ENCODE measurements around the gene DCDC2. TPM values are rescaled to one million over a fixed set of nuclear protein-coding genes. Genes with fewer than 3 reads are reported as not detected.
"Not testable (repeated sequence)": the region's sequence is repeated elsewhere in the genome, so short reads cannot be mapped to it uniquely, and the experiment has no call there.

The DCDC2 gene
- total and polyA plus RNA-seq, 8 donors: 13.1 to 40.4 (median 21.1) TPM

- 50 to 56% methylated on average over 4 of the region's 4 CpGs for WGBS, 2 donors
- Histone ChIP-seq H3K4me1 (no peaks in the 10 kb centered on the region), H3K4me3 (no peak overlapping the region), H3K9me3 (no peaks in the 10 kb centered on the region), H3K27ac (no peak overlapping the region), H3K27me3 (no peaks in the 10 kb centered on the region), H3K36me3 (no peaks in the 10 kb centered on the region)
- ATAC-seq (no peak), FAIRE-seq (no peak), DNase-seq (no peak)
- TF ChIP-seq, protein P1, sequence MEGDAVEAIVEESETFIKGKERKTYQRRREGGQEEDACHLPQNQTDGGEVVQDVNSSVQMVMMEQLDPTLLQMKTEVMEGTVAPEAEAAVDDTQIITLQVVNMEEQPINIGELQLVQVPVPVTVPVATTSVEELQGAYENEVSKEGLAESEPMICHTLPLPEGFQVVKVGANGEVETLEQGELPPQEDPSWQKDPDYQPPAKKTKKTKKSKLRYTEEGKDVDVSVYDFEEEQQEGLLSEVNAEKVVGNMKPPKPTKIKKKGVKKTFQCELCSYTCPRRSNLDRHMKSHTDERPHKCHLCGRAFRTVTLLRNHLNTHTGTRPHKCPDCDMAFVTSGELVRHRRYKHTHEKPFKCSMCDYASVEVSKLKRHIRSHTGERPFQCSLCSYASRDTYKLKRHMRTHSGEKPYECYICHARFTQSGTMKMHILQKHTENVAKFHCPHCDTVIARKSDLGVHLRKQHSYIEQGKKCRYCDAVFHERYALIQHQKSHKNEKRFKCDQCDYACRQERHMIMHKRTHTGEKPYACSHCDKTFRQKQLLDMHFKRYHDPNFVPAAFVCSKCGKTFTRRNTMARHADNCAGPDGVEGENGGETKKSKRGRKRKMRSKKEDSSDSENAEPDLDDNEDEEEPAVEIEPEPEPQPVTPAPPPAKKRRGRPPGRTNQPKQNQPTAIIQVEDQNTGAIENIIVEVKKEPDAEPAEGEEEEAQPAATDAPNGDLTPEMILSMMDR (IDR thresholded peaks at IDR 0.05): no peak
- intact Hi-C loops (cut with DNase I): no loop called here
Measured at GRCh38 chr6:24249926-24250325, 107.9 kb downstream of the DCDC2 start.

- no peaks in the 10 kb centered on the region for H3K36me3 ChIP-seq
- FAIRE-seq (no peak), ATAC-seq (no peak), DNase-seq (no peak)
- WGBS, 2 donors: 85 to 94% methylated on average over 2 of the region's 2 CpGs
- TF ChIP-seq, protein P1 (IDR thresholded peaks at IDR 0.05): no peak
- peaks cover 0 to 11% (median 5%) of the 10 kb centered on the region in 3 donors for H3K4me1 ChIP-seq
- H3K27me3 ChIP-seq: no peaks in the 10 kb centered on the region
- H3K9me3 ChIP-seq: no peaks in the 10 kb centered on the region
- H3K4me3 ChIP-seq: no peak overlapping the region
- no peak overlapping the region for H3K27ac ChIP-seq
- intact Hi-C loops (cut with DNase I): no loop called here
Measured at GRCh38 chr6:24245275-24245674, 112.6 kb downstream of the DCDC2 start.

DNA sequence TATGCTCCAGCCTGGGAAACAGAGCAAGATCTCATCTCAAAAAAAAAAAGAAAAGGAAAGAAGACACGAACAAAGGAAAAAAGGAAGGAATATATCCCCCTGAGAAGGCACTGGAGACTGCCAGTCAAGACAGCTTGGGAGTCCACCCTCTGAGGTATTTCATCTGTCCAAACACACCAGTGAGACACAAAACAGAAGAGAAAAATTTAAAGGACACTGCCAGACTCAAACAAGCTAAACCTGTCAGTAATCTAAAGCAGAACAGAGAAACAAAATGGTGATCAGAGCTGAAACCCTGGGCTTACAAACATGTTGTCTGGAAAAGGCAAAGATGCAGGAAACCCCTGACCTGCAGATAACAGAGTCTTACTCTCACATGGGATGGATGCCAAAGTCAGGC, 114.9 kb downstream of the DCDC2 start:
- intact Hi-C loops (cut with DNase I): no loop called here
- no peaks in the 10 kb centered on the region for H3K27me3 ChIP-seq
- H3K36me3 ChIP-seq: no peaks in the 10 kb centered on the region
- ATAC-seq (no peak), FAIRE-seq (no peak), DNase-seq (no peak)
- H3K4me3 ChIP-seq: no peak overlapping the region
- H3K4me1 ChIP-seq: peaks cover 0 to 15% (median 5%) of the 10 kb centered on the region in 3 donors
- H3K27ac ChIP-seq: no peak overlapping the region
- 53 to 77% methylated on average over 1 of the region's 1 CpG for WGBS, 2 donors
- TF ChIP-seq, protein P1 (IDR thresholded peaks at IDR 0.05): no peak
- H3K9me3 ChIP-seq: no peaks in the 10 kb centered on the region

- WGBS, 2 donors: 89 to 91% methylated on average over 1 of the region's 1 CpG
- intact Hi-C loops (cut with DNase I); H3K36me3 ChIP-seq; FAIRE-seq; H3K27me3 ChIP-seq; ATAC-seq; H3K9me3 ChIP-seq; H3K4me3 ChIP-seq; DNase-seq: not testable (repeated sequence)
- Histone ChIP-seq H3K27ac (peak overlapping the region in 1 of 4 donors; percentile 23), H3K4me1 (peaks cover 0 to 15% (median 5%) of the 10 kb centered on the region in 3 donors)
Measured at GRCh38 chr6:24241779-24242178, 116.1 kb downstream of the DCDC2 start.

DNA sequence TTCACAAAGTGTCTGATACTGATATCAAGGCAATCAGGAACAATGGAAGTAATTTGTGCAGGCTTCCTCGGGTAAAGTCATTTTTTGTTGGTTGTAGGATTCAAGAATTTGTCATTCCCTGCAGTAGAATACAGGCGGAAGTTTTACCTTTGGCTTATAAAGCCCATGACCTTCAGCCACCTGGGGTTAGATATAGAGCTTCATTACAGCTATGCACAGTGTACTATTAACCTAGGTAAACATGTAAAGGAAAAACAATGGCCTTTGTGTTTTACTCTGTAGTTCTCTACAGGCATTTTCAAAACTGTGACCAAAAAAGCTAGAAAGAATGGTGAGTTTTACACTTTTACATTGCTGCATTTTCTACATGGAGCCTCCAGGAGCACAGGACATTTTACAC, 116.9 kb downstream of the DCDC2 start:
- H3K4me1 ChIP-seq: peaks cover 0 to 15% (median 5%) of the 10 kb centered on the region in 3 donors
- intact Hi-C loops (cut with DNase I): no loop called here
- no peak overlapping the region for H3K4me3 ChIP-seq
- TF ChIP-seq, protein P1 (IDR thresholded peaks at IDR 0.05): no peak
- WGBS, 2 donors: 19 to 23% methylated on average over 2 of the region's 2 CpGs
- no peaks in the 10 kb centered on the region for H3K27me3 ChIP-seq
- peak overlapping the region in 1 of 4 donors; percentile 33 for H3K27ac ChIP-seq
- H3K9me3 ChIP-seq: no peaks in the 10 kb centered on the region
- no peaks in the 10 kb centered on the region for H3K36me3 ChIP-seq
- FAIRE-seq (no peak), ATAC-seq (peak; percentile 50 to 82 (median 68)), DNase-seq (no peak)

All from pancreas (tissue), 10 donors.